ENCODE results near the gene TDRD5.

Gene TDRD5, protein sequence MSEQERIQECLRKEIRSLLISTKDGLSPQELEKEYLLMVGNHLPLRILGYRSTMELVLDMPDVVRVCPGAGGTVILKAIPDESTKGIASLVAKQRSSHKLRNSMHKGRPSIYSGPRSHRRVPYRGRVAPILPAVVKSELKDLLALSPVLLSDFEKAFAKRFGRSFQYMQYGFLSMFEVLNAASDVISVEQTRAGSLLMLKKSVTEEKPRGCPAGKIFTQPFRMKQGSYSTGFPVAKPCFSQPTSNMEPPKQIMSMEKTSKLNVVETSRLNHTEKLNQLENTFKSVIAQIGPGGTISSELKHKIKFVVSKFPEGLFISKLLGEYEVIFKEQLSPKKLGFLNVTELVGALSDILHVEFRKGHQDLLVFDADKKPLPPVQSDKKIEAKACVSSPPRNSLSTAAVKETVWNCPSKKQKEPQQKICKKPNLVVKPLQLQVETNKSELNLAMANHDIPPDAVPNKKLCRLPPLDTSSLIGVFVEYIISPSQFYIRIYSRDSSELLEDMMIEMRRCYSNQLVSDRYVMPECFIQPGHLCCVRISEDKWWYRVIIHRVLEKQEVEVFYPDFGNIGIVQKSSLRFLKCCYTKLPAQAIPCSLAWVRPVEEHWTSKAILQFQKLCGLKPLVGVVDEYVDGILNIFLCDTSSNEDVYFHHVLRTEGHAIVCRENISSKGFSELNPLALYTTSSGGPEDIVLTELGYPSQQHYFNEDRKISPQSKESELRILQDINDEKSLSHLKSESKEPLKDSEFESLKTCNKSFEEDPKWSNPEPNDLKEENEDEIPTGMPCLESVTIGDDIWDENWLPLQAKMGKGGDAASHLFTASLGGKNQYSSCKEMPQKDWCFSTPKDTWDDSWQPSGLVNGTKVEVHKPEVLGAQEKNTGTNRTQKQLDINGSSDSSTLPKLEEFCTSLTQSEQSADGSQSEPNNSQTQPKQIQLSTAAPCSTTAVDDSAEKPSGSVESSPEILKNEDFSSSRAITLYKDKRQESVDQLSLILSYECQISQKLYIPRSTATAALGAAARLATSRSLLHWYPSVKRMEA

DNA sequence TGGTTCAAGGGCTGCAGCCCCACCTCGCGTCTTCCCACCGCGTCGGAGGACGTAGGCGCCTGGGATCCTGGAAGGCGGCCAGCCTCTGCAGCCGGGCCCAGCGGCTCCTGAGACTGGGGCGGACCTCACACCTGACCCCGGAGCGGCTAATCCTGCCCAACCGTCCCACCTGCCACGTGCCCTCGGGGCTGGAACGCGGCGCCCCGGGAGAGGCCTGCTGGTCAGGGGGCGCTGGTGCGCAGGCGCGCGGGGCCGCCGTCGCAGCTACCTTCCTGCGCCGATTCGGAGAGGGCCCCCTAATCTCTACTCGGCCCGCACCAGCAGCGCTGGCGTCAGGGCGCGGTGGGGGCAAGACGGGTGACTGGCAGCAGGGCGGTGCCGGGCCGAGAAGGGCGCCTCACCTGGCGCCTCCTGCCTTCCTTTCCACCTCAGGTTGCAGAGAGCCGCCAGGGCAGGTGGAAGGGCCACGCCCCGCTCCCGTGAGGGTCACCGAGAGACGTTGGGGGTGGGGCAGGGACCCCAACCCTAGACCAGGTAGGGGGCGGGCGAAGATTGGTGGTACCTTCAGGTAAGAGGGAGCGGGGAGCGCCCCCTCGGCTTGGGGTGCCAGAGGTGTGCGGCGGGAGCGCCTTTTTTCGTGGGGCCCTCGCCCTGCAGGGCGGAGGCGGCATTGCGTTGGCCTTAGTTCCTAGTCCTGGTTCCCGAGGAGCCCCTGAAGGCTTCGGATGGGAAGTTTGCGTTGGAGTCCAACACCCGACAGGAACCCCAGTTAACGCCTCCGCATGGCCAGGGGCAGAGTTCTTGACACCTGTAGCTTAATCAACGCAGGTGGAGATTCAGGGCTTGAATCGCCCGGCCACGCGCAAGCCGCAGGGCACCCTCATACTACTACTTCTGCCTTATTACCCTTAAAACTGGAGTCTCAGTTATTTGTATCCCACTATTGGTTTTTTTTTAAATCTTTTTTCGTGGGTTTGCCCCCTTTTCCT is at the start of gene TDRD5:
Gene TDRD5 (plus strand): TSS at position 241 of the 989 bp plus-strand sequence. CDS start 784 bp downstream, outside the sequence.
- DNase-seq (ENCODE audit: low spot score): no peak

DNA sequence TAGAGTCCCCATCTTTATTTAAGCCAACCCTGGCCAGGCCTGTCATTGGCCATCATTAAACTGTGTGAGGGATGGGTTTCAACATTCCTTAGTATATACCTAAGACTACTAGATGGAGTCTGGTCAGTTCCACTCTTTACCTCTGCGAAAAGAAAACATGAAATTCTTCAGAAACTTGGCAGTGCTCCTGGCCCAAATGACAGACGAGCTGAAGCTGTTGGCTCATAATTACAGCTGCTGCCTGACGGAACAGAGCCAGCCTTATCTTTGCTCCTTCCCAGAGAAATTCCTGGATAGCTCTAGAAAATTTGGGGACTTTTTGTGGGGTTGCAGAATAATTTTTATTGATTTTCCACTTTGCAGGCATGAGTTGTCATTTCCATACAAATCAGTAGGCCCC is 46.3 kb upstream of the TDRD5 start:
- no peak for DNase-seq (ENCODE audit: low spot score)

DNA sequence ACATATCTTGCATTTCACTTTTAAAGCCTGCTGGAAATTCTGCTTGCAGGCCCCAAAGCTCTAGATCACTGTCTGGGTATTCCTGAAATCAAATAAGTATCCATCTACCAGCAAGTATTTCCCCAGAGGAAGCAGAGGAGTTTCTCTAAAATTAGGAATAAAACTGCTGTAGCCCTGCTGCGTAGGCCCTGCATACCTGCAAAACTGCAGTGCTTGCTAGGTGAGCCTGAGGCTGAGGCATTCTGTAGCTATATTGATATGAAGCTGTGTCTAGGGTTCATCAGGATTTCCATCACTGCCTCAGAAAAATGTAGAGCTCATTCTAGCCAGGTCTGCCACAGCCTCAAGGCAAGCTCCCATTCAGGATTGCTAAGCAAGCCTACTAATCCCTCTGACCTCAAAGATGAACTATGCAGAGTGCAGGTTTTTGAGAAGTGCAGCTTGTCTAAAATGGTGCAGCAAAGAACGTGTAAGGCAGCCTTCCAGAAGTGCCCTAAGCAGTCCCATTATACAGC is 44.6 kb upstream of the TDRD5 start:
- DNase-seq (ENCODE audit: low spot score): no peak

DNA sequence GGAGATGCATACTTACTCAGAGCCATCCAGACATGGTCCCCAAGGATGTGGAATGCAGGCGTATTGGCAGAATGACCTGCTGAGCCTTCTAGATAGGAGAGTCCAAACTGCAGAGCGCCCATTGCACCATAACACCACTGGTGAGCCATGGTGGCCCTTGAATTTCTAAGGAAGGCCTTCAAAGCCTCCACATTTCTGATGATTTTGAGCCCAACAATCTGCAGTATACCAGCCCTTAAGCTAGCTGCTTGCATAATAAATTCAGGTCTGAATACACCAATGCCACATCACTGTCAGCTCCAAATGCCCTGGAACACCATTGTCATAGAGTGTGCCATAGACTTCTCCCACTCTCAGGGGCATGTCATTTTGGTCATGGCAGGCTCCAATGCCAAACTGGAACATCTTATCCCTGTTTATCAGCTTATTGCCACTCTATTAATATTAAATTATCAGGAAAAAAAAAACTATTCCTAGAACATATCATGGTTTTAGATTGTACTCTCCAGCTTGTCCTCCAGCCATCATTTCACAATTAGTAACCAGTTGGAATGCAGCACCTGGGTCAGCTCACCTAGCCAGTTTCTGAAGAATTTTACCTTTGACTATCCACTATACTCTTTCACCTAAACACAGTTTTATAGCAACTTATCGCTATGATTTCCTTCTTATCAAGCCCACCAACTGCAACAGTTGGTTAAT is 42.8 kb upstream of the TDRD5 start:
- DNase-seq (ENCODE audit: low spot score): no peak

DNA sequence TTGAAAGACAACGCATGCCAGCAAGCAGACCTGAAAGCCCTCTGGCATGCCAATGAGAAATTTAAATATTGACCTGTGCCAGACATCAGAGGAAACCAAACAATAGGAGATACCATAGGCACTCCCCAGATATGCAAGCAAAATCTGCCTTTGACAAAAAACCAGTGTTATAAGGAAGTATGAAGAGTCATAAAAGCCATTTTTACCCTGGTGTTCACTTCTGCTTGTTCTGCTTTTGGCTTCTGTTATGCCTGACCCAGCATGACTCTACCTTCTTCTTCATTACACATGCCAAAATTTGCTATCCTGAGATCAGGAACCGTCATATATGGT is 42.3 kb upstream of the TDRD5 start:
- DNase-seq (ENCODE audit: low spot score): no peak

DNA sequence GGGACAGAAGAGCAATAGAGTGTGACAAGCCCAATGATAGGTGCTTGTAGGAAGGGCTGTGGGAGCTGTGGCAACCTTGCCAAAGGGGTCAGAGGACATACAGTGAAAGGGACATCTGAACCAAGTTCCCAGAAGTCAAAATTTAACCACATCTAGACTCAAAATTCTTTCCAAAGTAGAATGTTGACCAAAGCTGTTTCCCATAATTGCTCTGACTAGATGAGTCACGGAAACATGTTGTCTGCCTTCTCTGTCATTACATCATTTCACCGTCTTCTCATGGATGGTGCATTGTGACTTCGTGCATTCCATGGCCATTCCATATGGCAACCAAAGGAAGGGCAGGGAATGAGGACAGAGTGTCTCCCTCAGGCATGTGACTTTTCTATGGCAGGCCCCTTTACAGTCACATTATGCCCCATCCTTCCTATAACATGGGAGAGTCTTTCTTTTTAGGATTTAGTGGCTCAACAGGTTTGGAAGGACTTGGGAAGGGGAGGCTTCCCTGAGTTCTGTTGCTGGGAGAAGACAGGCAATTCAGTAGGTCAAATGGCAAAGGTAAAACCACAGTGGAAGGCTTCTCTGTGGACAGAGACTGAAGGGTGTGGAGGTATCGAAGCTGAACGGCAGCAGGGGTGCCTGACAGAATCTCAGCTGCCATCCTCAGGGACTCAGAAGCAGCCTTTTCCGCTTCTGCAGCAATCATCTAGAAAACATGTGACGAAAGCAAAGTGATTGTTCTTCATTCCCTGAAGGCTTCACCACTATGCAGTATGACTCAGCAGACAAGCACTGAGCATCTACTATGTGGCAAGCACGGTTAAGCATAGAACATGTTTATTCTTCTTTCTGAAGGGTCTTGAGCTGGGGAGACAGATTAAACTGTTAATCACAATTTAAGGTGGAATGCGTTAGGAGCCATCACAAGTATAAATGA is 40.6 kb upstream of the TDRD5 start:
- no peak for DNase-seq (ENCODE audit: low spot score)

DNA sequence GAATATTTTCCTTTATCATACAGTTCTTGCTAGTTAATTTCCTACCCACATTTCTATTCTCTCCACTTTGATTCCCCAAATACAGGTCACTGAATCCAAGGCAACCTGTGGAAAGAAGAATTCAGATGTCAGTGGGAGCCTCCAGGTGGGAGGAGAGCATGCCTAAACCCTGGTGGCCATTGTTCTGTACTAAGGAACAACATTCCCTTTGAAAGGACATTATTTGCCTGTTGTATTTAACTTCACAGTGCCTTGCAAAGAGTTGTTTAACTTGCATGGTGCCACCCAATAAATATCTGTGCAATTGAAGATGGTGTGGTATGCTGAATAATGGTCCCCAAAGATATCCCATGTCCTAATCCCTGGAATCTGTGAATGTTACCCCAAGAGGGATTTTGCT is 37.2 kb upstream of the TDRD5 start:
- no peak for DNase-seq (ENCODE audit: low spot score)

DNA sequence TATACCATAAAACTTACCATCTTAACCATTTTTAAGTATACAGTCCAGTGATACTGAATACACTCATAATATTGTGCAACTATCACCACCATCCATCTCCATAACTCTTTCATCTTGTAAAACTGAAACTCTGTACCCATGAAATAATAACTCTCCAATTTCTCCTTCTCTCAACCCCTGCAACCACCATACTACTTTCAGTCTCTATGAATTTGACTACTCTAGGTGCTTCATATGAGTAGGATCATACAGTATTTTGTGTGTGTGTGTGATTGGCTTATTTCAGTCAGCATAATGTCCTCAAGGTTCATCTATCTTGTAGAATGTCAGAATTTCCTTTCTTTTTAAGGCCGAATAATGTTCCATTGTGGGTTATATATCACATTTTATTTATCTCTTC is 33.6 kb upstream of the TDRD5 start:
- no peak for DNase-seq (ENCODE audit: low spot score)

DNA sequence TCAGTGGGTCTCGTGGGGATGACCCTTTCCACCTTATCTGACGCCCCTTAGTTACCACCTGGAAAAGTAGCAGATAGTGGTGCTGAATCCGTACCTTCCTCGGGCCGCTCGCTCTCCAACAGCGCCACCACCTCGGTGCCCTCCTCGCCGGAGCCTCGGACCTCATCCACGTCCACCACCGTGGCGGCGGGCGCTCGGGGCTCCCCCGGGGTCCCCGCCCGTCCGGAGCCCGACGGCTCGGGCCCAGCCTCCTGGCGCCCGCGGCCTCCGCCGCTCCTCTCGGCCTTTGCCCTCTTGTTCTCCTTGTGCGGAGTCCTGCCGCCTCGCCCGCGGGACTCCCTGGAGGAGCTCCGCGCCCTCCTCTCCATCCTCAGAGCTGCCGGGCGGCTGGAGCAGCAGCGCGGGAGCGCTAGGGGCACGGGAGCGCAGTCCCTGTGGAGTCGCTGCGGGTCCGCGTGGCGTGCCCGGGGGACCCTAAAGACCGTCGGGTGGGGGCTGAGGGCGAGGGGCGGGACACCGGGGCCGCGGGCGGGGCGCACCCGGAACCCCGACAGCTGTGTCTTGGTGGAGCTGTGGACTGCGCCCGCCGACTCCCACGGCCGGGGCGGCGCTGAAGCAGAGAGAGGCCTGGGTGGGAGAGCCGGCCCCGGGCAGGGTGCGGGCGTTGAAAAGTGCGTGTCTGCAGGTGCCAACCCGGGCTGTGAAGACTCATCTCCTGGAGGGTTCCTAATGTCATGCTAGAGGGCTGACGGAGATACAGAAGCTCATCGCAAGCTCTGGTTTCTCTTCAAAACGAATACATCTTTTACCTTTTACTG is 15.9 kb upstream of the TDRD5 start, which contains the start of gene NPHS2:
Gene NPHS2 (minus strand): TSS at position 452 of the 818 bp plus-strand sequence. CDS start 84 bp downstream, at position 368.
- no peak for DNase-seq (ENCODE audit: low spot score)

DNA sequence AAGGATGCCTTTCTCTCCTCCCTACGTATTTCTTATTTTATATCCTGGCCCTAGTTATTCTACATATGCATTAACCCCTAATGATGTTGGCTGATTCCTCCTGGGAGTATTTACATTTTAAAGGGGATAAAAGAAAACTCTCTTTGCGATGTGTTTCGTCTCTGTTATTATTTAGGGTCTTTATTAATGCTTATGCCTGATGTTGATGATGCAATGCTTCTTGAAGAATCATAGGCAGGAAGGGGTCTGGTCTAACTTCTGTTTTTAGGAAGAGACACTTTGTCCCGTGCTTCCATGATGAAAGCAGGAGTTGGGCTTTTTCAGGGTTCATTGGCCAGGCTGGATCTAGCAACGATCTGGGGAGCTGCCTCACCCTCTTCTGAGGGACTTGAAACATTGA is 15.1 kb upstream of the TDRD5 start:
- no peak for DNase-seq (ENCODE audit: low spot score)

DNA sequence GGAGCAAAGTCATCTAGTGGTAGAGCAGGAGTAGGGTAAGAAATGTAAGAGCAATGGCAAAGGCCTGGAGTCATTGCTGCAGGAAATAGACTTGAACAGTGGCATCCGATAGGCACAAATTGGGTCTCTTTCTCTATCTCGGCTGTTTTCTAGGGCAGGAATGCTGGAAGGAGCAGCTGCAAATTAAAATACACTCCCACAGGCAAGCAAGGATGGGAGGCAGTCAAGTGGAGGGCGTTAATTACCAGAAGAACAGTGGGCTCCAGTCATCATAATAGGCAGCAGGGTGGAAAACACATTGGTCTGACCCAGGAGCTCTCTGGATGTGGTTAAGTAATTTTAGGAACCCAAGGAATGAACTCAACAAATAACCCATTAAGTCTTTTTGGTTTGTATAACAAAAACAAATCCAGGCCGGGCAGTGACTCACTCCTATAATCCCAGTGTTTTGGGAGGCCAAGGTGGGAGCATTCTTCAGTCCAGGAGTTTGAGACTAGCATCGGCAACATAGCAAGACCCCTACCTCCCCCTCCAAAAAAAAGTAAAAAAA is 7.8 kb upstream of the TDRD5 start:
- DNase-seq (ENCODE audit: low spot score): no peak

DNA sequence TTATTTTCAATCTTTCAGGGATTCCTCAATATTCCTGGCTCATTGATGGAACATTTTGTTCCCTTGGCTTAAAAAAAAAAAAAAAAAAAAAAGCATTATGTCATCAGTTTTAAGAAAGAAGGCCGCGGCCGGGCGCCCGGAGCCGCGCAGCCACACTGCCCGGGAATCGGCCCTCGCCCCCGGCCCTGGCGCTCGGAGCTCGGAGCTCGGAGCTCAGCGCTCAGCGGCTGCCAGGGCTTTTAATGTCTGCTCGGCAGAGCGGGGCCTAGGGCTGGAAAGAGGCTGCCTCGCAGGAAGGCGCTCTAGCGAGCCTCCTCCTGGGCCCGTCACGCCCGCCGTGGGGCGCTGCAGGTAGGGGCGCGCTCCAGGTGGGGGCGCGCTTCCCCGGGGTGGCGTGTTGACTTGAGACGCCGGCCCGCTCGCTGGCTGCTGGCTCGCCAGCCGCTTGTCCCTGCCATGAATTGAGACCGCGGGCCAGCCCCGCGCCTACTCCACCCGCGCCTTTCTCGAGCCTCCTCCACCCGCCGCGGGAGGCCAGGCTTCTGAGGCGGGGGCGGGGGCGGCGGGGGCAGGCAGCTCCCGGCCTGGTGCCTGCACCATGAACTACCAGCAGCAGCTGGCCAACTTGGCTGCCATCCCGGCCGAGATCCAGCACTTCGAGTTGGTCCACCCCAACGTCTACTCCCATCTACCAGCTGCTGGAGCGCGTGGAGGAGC is 5.4 kb upstream of the TDRD5 start:
- DNase-seq (ENCODE audit: low spot score): no peak

DNA sequence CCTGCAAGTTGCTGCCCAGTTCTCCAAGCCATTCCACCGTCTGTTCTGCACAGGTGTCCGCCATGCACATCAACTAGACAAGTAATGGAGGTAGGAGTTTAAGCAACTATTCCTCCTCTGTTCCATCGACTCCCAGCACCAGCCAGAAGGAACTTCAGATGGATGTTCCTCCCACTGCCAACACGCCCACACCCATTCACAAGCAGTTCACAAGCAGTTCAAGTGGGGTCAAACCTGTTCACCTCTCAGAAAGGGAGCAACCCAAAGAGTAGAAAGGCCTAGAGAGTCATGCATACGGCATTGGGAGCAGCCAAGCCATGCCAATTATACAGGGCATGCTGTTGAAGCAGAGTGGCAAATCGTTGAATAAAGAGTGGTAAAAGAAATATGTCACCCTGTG is 4.3 kb upstream of the TDRD5 start:
- DNase-seq (ENCODE audit: low spot score): no peak

DNA sequence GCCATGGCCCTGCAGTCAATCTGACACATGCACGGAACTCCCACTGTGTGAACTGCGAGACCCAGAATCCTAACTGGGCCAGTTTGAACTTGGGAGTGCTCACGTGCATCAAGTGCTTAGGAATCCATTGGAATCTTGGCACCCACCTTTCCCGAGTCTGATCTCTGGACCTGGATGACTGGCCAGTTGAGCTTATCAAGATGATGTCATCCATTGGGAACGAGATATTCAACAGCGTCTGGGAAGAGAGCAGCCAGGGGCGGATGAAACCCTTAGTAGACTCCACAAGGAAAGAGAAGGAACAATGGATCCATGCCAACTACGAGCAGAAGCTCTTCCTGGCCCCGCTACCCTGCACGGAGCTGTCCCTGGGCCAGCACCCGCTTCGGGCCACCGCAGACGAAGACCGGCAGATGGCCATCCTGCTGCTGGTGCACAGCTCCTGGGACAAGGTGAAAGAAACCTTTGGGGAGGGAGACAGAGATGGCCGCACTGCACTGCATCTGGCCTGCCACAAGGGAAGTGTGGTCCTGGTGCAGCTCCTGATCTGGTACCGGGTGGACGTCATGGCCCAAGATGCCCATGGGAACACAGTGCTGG is 3.1 kb upstream of the TDRD5 start:
- no peak for DNase-seq (ENCODE audit: low spot score)

DNA sequence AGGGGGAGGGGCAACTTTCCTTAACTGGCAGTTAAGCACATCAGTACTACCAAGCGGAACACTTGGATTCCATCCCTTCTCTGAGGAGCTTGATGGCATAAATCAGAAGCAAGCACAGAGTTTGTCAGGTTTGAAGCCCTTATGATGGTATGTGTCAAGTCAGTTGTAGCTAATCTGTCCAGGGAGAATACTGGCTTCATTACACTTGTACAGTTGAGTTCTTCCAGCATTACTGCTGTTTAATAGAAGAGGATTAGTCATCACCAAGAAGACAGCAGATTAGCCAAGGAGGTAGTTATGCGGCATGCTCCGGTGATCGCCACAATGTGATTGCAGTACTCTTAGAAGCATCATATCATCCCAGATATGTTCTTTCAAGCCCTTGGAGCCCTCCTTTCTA is 2.1 kb upstream of the TDRD5 start:
- no peak for DNase-seq (ENCODE audit: low spot score)

DNA sequence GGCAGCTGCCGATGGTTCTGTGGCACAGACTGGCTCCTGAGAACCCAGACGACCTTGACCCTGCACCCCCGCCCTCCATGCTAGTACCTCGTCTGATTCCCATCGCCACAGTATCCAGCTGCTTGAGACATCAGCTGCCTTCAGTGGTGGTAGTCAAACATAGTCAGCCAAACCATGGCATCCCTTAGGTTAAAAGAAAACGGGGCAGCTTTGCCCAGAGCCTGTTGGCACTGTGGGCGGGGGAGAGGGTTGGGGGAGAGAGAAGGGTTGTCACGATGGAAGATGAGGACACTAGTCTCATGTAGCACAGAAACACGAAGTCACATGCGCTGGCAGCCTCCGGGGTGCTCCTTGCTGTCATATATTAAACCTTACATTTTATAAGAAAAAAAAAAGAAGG is 961 bp upstream of the TDRD5 start:
- no peak for DNase-seq (ENCODE audit: low spot score)

DNA sequence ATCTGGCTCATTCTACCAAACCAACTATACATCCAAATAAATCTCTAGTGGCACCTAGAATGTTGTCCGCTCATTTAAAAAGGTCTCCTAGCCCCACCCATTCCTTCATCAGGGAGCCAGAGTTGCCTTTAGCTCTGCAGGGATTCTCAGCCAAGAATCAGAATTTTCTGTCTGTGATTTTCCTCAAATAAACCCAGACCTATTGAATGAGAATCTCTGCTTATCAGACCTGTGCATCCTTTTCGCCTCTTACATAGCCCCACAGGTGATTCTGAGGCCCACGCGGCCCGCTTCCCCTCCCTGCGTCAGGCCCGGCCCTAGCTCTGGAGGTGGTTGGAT is 410 bp upstream of the TDRD5 start:
- no peak for DNase-seq (ENCODE audit: low spot score)

DNA sequence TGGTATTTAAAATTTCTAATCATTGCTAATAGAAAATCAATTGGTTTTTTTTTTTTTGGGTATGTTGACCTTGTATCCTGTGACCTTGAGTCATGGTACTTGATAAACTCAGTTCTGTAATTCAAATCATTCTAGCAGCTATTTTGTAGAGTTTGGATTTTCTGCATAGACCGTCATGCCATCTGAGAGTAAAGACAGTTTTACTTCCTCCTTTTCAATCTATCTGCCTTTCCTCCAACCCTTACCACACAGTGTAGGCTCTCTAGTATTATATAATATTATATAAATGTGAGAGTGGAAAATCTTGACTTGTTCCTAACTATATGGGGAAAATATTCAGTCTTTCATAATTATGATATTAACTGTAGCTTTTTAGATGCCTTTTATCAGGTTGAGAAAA is 7.0 kb downstream of the TDRD5 start:
- no peak for DNase-seq (ENCODE audit: low spot score)

Data from activated CD4-positive, alpha-beta T cell treated with anti-CD3 and anti-CD28 coated beads, Interleukin-2, Interleukin-4, amounts not matched to agents 100 ng/mL and 50 ng/mL, durations not matched to agents 16 hours and 8 hours (primary cell).